H1 (cell line): ENCODE data around the gene OLFM1. TPM values are rescaled to one million over a fixed set of nuclear protein-coding genes. Genes with fewer than 3 reads are reported as not detected.

Experiments
- CTCF ChIA-PET: fragments of 300-600 bp; sonication (Branson Sonifier 250); formaldehyde crosslinking; loops from one replicate; lab custom pipeline; 2021; ENCODE audit not compliant: partially characterized antibody; lab: Charles Lee
- POLR2A ChIA-PET: fragments of 300-600 bp; sonication (Branson Sonifier 250); formaldehyde crosslinking; loops from one replicate; lab custom pipeline; 2021; ENCODE audit warnings: inconsistent platforms; ENCODE audit not compliant: partially characterized antibody; lab: Charles Lee
- DNase-seq, 2 experiments: peaks; one replicate each; pipeline versions ENCODE4 v3.0.0 to v3.0.0-alpha.2; 2010 to 2022; ENCODE audit warnings: low spot score in 2 of 2, low read depth in 1 of 2, mixed read lengths in 1 of 2
- FAIRE-seq: peaks from 2 replicates; lab custom pipeline; 2011; peaks lifted over from hg19 to GRCh38; lab: Jason Lieb, UNC
- H2AFZ ChIP-seq: 2 replicates; pipeline ENCODE4 v1.8.1; 2012; ENCODE audit warnings: low read length, inconsistent platforms
- H2AK5ac ChIP-seq: 2 replicates; pipeline ENCODE4 v1.6.1; 2013; ENCODE audit warnings: low read depth, low read length
- H2BK120ac ChIP-seq: replicated peaks from 2 replicates; pipeline ENCODE3; 2013; ENCODE audit warnings: low read depth, low read length, inconsistent platforms
- H2BK12ac ChIP-seq: 2 replicates; pipeline ENCODE4 v1.6.1; 2013; ENCODE audit warnings: low read depth, low read length
- H2BK15ac ChIP-seq: 2 replicates; pipeline ENCODE4 v1.6.1; 2013; ENCODE audit warnings: low read length
- H2BK20ac ChIP-seq: 2 replicates; pipeline ENCODE4 v1.6.1; 2013; ENCODE audit warnings: low read length
- H2BK5ac ChIP-seq: 2 replicates; pipeline ENCODE4 v1.6.1; 2013; ENCODE audit warnings: low read depth, low read length
- H3K14ac ChIP-seq: 2 replicates; pipeline ENCODE4 v1.6.1; 2013; ENCODE audit warnings: inconsistent platforms; ENCODE audit not compliant: insufficient read length
- H3K18ac ChIP-seq: 2 replicates; pipeline ENCODE4 v1.6.1; 2013; ENCODE audit warnings: low read length; ENCODE audit errors: extremely low read depth
- H3K23ac ChIP-seq: 2 replicates; pipeline ENCODE4 v1.6.1; 2013; ENCODE audit warnings: inconsistent platforms; ENCODE audit not compliant: insufficient read length
- H3K23me2 ChIP-seq: 2 replicates; pipeline ENCODE4 v1.6.1; 2013; ENCODE audit warnings: low read depth, low read length
- H3K27ac ChIP-seq: 2 replicates; pipeline ENCODE4 v1.6.1; 2011; ENCODE audit warnings: low read depth, low read length, inconsistent platforms
- H3K27me3 ChIP-seq, 4 experiments: replicated peaks in 1 of 4; 1 replicate in 1 of 4; 2 replicates in 3 of 4; pipeline versions ENCODE4 v1.6.1 to v1.8.1; 2011 to 2013; ENCODE audit warnings: low read length in 3 of 4, mild to moderate bottlenecking in 3 of 4, inconsistent platforms in 2 of 4, mixed read lengths in 2 of 4, moderate library complexity in 1 of 4; ENCODE audit not compliant: control insufficient read depth in 3 of 4, insufficient read depth in 3 of 4; ENCODE audit errors: extremely low read depth in 1 of 4
- H3K36me3 ChIP-seq, 4 experiments: 2 replicates each; pipeline versions ENCODE4 v1.6.1 to v1.8.1; 2011 to 2013; ENCODE audit warnings: mild to moderate bottlenecking in 4 of 4, low read length in 3 of 4, moderate library complexity in 2 of 4, control low read depth in 1 of 4, inconsistent platforms in 1 of 4; ENCODE audit not compliant: insufficient read depth in 4 of 4, control insufficient read depth in 2 of 4
- H3K4ac ChIP-seq: replicated peaks from 2 replicates; pipeline ENCODE3; 2013; ENCODE audit warnings: low read length, low read depth, mixed read lengths, inconsistent platforms; ENCODE audit not compliant: insufficient read length
- H3K4me1 ChIP-seq, 4 experiments: replicated peaks in 1 of 4; 1 replicate in 1 of 4; 2 replicates in 3 of 4; pipeline versions ENCODE4 v1.6.1 to v1.8.1; 2011 to 2013; ENCODE audit warnings: low read length in 3 of 4, inconsistent platforms in 2 of 4, mixed read lengths in 1 of 4; ENCODE audit not compliant: insufficient read depth in 4 of 4, control insufficient read depth in 3 of 4
- H3K4me2 ChIP-seq, 2 experiments: 2 replicates each; pipeline versions ENCODE4 v1.6.1 to v1.8.1; 2011 to 2013; ENCODE audit warnings: low read depth in 2 of 2, low read length in 2 of 2, control low read depth in 1 of 2, inconsistent platforms in 1 of 2, mild to moderate bottlenecking in 1 of 2; ENCODE audit not compliant: insufficient read depth in 1 of 2
- H3K4me3 ChIP-seq, 4 experiments: fragments of 200-600, 300-600 bp in 1 of 4; sonication (generic), shearing (Covaris generic), sonication (Bioruptor Twin) in 1 of 4; 2 replicates each; pipeline versions ENCODE4 v1.5.1 to v1.8.1; 2011 to 2016; ENCODE audit warnings: low read length in 4 of 4, low read depth in 3 of 4, control low read depth in 2 of 4, inconsistent platforms in 2 of 4, mild to moderate bottlenecking in 2 of 4, mixed read lengths in 1 of 4, moderate library complexity in 1 of 4; ENCODE audit not compliant: insufficient read depth in 2 of 4; ENCODE audit errors: extremely low read depth in 1 of 4
- H3K56ac ChIP-seq: replicated peaks from 2 replicates; pipeline ENCODE3; 2013; ENCODE audit warnings: low read depth, mild to moderate bottlenecking, mixed read lengths, low read length, inconsistent platforms; ENCODE audit not compliant: insufficient read length
- H3K79me1 ChIP-seq: 2 replicates; pipeline ENCODE4 v1.6.1; 2013; ENCODE audit warnings: low read depth, low read length, control low read depth
- H3K79me2 ChIP-seq, 2 experiments: 2 replicates each; pipeline versions ENCODE4 v1.6.1 to v1.8.1; 2012 to 2013; ENCODE audit warnings: low read length in 2 of 2, mild to moderate bottlenecking in 2 of 2, inconsistent platforms in 1 of 2; ENCODE audit not compliant: insufficient read depth in 2 of 2, control insufficient read depth in 1 of 2
- H3K9ac ChIP-seq, 4 experiments: replicated peaks in 1 of 4; 1 replicate in 1 of 4; 2 replicates in 3 of 4; pipeline versions ENCODE4 v1.6.1 to v1.8.1; 2011 to 2013; ENCODE audit warnings: low read depth in 3 of 4, low read length in 3 of 4, control low read depth in 2 of 4, mild to moderate bottlenecking in 2 of 4, moderate library complexity in 2 of 4, inconsistent platforms in 1 of 4; ENCODE audit errors: extremely low read depth in 1 of 4
- H3K9me3 ChIP-seq, 2 experiments: 2 replicates each; pipeline versions ENCODE4 v1.6.1 to v1.8.1; 2012 to 2013; ENCODE audit warnings: mild to moderate bottlenecking in 2 of 2, moderate library complexity in 2 of 2, control low read depth in 1 of 2, inconsistent platforms in 1 of 2, low read depth in 1 of 2, low read length in 1 of 2, mixed read lengths in 1 of 2; ENCODE audit not compliant: insufficient read depth in 2 of 2
- H4K20me1 ChIP-seq, 2 experiments: replicated peaks in 1 of 2; 2 replicates each; pipeline versions ENCODE3 to v1.8.1; 2011 to 2013; ENCODE audit warnings: inconsistent platforms in 2 of 2, low read length in 2 of 2, mild to moderate bottlenecking in 1 of 2; ENCODE audit not compliant: insufficient read depth in 2 of 2, control insufficient read depth in 1 of 2
- H4K5ac ChIP-seq: 2 replicates; pipeline ENCODE4 v1.6.1; 2013; ENCODE audit warnings: low read length, low read depth, mixed read lengths, inconsistent platforms; ENCODE audit not compliant: insufficient read length
- H4K8ac ChIP-seq: 2 replicates; pipeline ENCODE4 v1.8.0; 2013; ENCODE audit warnings: mild to moderate bottlenecking, moderate library complexity, low read length, inconsistent platforms; ENCODE audit not compliant: insufficient read depth; ENCODE audit errors: extremely low read depth
- H4K91ac ChIP-seq: replicated peaks from 2 replicates; pipeline ENCODE3; 2013; ENCODE audit warnings: low read length, mixed read lengths, inconsistent platforms; ENCODE audit not compliant: insufficient read length
- E2F6 ChIP-seq: IDR thresholded peaks from 2 replicates; pipeline ENCODE4 v1.6.1; 2012; ENCODE audit warnings: inconsistent platforms
- SP1 ChIP-seq: IDR thresholded peaks from 2 replicates; pipeline ENCODE4 v1.6.1; 2011; ENCODE audit warnings: low read depth, low read length
- TCF12 ChIP-seq: IDR thresholded peaks from 2 replicates; pipeline ENCODE4 v1.6.1; 2011; ENCODE audit warnings: low read depth, mild to moderate bottlenecking, low read length
- WGBS, 2 experiments: shearing (Covaris generic) in 1 of 2; methylation state at CpG; one replicate each; pipeline versions ENCODE4 v1.1.6 to v1.1.7; 2013 to 2015; ENCODE audit warnings: low lambda C conversion rate in 2 of 2, mixed read lengths in 2 of 2, inconsistent platforms in 1 of 2, low coverage in 1 of 2, missing lambda C conversion rate in 1 of 2; ENCODE audit not compliant: insufficient replicate concordance in 2 of 2, insufficient coverage in 1 of 2, insufficient read length in 1 of 2; ENCODE audit errors: extremely low coverage in 1 of 2, missing lambda C conversion rate in 1 of 2; 5-methylcytosine and 5-hydroxymethylcytosine counted together
- polyA plus RNA-seq, 7 experiments: library from polyadenylated mRNA; depleted of rRNA in 3 of 7; stranded (reverse) in 5 of 7; unstranded in 2 of 7; fragments of >200 nt in 5 of 7; fragments of 200-250 nt in 2 of 7; gene quantifications; 1 replicate in 5 of 7; 2 replicates in 1 of 7; 4 replicates in 1 of 7; pipeline versions ENCODE4 v1.2.1 to v1.2.3, GENCODE V29; 2011 to 2013; ENCODE audit warnings: missing spikeins in 2 of 7, mixed read lengths in 2 of 7
- total RNA-seq: library from RNA; stranded (reverse); fragmentation: NEBNext Ultra II Directional; extraction: Animal tissue kit (Norgen Biotek cat#: 25700); gene quantifications from 2 replicates; pipeline ENCODE4 v1.2.1, GENCODE V29; 2021

Gene OLFM1
- total and polyA plus RNA-seq, 2 of the 8 experiments (the other 6 are each of a cell fraction or from before 2014, with no cell fraction given): 53.0 to 53.4 TPM

GRCh38 chr9:135038826-135039225 lies 48.6 kb upstream of the OLFM1 start:
- no peak for FAIRE-seq
- peak in 1 of 2 experiments; percentile 37 for DNase-seq
- no peak for TF ChIP-seq SP1
- no peak for TF ChIP-seq TCF12
- TF ChIP-seq E2F6: no peak

More at GRCh38 chr9:135038826-135039225, 48.6 kb upstream of the OLFM1 start:
- ChIA-PET POLR2A (no interaction called here), CTCF (no interaction called here)
- no peak overlapping the region for H4K5ac ChIP-seq
- H2AFZ ChIP-seq: no peak overlapping the region
- H3K23ac ChIP-seq: no peak overlapping the region
- no peaks in the 10 kb centered on the region for H3K79me2 ChIP-seq
- no peak overlapping the region for H3K56ac ChIP-seq
- H3K27ac ChIP-seq: no peak overlapping the region
- no peak overlapping the region for H3K9ac ChIP-seq
- no peaks in the 10 kb centered on the region for H4K20me1 ChIP-seq
- H3K14ac ChIP-seq: no peak overlapping the region
- no peaks in the 10 kb centered on the region for H3K36me3 ChIP-seq
- H3K9me3 ChIP-seq: no peaks in the 10 kb centered on the region
- no peak overlapping the region for H4K8ac ChIP-seq
- H3K18ac ChIP-seq: no peak overlapping the region
- peaks cover 0 to 3% (median 0%) of the 10 kb centered on the region in 4 experiments; a peak in 1 of 7 replicates for H3K4me1 ChIP-seq
- H2BK12ac ChIP-seq: no peak overlapping the region
- no peak overlapping the region for H4K91ac ChIP-seq
- no peak overlapping the region for H3K4me2 ChIP-seq
- H2BK5ac ChIP-seq: no peak overlapping the region
- H2AK5ac ChIP-seq: no peak overlapping the region
- H3K4me3 ChIP-seq: no peak overlapping the region
- no peak overlapping the region for H2BK20ac ChIP-seq
- 95% methylated on average over 3 of the region's 3 CpGs; no CpG with 5 or more reads in 1 of the 2 experiments for WGBS, 2 experiments
- no peak overlapping the region for H2BK15ac ChIP-seq
- no peak overlapping the region for H2BK120ac ChIP-seq
- H3K23me2 ChIP-seq: no peaks in the 10 kb centered on the region
- no peak overlapping the region for H3K4ac ChIP-seq
- no peaks in the 10 kb centered on the region for H3K79me1 ChIP-seq
- no peaks in the 10 kb centered on the region for H3K27me3 ChIP-seq
